Activated CD4-positive, CD25-positive, alpha-beta regulatory T cell (primary cell): ENCODE results near the gene KCNJ9.

ENCODE experiments used
- DNase-seq, 4 experiments: peaks; one replicate each; lab custom pipeline; 2025; lab: John Stamatoyannopoulos, UW

KCNJ9 gene

DNA sequence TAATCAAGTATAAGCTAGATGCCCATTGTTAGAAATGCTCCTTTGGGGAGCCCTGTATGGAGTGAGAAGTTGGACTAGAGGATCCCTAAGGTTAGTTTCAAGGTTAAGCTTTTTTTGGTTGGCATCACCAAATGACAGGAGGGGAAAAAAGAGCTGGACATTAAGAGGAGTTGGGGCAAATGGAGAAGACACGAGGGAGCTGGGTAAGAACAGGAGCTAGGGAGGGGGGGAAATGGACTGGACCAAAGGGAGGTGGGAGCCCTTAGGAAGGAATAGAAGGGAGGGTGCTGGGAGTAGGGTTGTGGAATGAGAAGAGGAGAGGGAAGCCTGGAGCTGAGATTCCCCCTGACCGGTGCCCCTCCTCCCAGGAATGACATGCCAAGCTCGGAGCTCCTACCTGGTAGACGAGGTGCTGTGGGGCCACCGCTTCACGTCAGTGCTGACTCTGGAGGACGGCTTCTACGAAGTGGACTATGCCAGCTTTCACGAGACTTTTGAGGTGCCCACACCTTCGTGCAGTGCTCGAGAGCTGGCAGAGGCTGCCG lies 5.9 kb downstream of the KCNJ9 start:
- DNase-seq: no peak

DNA sequence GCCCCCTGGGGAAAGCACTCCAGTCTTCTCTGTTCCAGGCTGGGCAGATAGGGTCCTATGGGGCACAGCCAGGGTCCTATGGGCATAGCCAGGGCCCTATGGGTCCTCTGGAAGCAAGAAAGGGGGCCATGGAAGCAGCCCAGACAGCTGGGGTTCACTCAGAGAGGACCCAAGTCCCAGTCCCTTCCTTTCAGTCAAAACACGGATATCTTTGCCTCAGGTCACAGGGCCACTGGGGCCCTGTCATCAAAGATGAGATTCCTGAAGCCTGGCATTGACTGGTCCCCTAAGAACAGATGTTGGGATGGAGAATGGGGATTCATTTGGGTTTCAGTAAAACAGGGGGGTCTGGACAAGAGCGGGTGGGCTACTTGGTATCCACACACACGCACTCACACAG lies 8.5 kb downstream of the KCNJ9 start:
- no peak for DNase-seq

DNA sequence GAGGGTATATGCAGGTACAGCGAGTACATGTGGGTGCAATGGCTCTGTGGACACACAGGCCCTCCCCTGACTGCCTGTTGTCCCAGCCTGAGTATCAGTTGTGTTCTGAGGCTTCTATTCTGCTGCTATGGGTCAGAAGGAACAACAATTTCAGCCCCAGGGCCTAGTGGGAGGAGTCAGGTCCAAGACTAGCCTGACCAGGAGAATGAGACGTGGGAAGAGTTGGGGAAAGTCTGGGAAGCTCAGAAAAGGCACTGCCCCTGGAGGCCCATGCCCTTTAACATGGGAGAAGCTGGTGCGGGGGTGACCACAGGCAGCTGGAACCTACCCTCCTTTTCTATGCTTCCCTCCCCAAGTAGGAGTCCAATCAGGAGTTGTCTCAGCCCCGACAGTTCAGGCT lies 9.4 kb downstream of the KCNJ9 start:
- DNase-seq: no peak

DNA sequence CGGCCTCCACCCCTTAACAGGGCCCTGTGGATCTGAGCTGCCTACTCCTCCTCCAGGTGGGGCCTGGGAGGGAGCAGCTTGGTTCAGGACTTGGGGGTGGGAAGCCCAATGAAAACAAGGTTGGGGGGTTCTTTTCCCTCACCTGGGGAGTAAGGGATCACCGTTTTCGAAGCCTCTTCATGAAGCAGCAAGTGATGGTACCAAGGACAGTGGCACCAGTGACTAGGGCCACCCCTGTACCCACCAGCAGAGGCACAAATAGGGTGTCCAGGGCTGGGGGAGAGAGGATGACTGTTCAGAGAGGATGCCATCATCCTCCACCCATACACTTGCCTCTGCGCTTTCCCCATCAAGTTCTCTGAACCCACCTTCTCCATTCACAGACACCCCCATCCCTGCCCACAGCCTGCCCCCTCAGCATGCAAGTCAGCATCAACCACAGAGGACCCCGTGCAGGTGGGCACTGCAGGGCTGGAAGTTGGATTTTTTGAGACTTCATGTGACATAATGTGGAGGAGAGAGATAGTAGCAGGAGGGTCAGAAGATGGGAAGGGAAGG lies 10.4 kb downstream of the KCNJ9 start:
- DNase-seq: no peak

DNA sequence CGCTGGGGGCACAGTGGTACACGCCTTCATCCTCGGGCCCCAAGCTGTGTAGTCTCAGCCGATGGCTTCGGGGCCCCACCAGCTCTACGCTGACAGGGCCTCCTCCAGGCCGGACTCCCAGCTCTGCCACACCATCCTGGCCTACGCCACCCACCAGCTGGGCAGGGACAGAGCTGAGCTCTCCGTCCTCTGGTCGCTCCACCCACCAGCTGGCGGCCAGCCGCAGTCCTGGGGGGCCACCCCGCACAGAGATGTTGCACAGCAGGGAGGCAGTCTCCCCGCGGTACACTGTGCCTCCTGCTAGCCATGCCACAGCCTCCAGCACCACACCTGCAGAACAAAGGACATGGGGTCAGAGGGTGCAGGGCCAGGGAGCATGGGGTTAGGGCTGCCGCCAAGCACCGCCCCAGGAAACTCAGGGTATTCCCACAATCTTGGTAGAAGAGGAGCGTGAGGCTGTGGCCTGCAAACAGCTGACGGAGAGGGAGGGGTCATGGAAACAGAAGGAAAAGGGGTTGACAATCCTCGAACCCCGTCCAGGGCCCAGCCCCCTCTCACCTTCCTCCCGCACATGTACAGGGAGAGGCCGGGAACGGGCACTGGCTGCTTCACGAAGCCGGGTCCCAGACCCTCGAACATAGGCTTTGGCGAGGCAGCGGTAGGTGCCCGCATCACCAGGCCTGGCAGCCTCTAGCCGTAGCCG lies 11.2 kb downstream of the KCNJ9 start:
- DNase-seq: no peak

DNA sequence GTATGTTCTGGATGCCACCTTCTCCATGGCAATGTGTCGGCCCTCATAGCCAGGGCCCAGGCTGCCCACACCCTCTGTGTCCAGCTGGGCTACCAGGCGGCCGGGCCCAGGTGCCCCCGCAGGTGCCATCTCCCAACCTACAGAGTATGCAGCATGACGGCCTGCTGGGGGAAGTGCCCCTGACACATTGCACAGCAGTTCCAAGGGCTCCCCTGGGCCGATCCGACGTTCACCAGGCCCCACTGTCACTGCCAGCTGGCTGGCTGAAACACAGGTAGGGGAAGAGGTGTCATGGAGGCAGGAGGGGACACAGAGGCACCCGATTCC lies 11.7 kb downstream of the KCNJ9 start:
- no peak for DNase-seq

DNA sequence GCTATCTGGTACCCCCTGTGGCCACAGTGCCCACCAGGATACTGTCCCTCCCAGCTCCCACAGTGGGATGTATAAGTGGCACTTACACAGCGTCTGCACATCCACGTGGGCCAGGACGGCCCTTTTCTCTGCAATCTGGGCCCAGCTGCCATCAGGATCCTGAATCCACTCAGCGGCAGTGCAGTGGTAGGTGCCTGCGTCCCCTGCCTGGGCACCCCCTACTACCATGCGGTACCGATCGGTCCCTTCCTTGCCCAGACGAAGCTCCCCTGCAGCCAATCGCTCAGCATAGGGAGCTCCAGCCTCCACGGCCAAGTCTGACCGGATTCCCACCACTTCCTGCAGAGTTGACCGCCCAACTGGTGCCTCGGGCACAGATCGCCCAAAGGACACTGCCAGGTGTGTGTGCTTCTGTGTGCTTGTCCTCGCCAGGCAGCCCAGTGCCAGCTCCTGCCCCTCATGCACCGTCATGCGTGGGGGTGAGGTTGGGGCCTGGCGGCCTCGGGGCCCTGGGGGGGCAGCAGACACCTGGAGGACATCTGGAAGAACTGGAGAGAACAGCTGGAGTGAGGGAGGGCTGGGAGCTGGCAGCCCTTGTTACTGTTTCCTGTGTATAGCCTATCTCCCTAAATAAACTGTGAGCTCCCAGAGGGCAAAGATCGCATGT lies 12.4 kb downstream of the KCNJ9 start:
- no peak for DNase-seq

DNA sequence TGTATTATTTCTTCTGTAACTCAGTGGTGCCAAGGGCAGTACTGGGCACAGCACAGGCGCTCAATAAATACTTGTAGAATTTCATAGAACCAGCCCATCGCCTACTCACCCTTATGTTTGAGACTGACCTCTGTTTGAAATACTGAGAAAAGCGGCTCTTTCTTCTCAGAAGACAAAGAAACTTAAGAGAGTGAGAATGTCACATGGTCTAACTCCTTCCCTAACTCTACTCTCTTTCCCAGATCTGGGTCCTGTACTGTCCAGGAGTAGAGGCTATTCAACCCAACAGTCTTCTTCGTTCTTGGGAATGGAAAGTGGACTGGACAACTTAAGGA lies 12.9 kb downstream of the KCNJ9 start:
- no peak for DNase-seq

DNA sequence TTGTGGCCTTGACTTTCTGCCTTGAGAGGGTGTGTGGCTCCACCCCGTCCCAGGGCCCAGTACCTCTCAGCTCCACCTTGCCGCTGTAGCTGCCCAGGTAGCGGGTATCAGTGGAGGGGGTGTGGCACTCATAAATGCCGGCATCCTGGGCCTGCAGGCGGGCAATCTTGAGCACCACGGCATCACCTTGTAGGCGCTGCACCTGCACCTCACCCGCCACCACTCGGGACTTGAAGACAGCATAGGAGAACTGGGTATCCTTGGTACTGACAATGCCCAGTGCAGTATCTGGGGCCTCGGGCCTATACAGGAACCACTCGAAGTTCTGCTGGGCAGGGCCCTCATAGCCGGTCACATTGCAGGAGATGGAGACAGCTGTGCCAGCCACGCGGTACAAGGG lies 13.5 kb downstream of the KCNJ9 start:
- no peak for DNase-seq

DNA sequence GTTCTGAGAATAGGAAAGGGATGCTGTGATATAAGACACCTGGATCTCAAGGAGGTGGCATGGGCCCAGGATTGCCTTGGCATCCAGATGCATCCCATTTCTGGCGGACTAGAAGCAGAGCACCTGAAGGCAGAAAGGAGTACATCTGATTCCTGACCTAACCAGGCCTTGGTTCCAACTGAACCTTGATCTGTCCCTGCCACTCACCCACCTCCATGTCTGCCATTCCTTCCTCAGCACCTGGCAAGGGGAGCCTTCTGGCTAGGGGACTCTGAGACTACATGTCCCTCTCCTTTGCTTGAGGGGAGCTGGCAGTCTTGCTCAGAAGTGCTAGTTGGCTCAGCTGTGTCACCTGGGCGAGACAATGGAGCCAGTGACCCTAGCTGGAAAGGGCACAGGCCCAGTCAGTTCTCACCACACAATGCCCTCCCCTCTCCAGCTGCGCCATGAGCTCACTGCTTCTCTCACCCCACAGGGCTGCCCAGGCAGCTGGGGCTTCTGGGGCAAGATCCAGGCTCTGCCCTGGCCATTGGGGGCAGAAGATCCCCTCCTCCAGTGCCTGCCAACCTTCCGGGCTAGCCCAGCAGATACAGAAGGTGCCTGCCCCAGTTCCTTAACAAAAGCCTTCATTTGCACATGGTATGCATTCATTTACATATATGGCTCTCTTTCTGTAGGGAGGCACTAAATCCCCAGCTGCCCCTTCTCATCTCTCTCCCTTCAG lies 14.2 kb downstream of the KCNJ9 start:
- DNase-seq: no peak

DNA sequence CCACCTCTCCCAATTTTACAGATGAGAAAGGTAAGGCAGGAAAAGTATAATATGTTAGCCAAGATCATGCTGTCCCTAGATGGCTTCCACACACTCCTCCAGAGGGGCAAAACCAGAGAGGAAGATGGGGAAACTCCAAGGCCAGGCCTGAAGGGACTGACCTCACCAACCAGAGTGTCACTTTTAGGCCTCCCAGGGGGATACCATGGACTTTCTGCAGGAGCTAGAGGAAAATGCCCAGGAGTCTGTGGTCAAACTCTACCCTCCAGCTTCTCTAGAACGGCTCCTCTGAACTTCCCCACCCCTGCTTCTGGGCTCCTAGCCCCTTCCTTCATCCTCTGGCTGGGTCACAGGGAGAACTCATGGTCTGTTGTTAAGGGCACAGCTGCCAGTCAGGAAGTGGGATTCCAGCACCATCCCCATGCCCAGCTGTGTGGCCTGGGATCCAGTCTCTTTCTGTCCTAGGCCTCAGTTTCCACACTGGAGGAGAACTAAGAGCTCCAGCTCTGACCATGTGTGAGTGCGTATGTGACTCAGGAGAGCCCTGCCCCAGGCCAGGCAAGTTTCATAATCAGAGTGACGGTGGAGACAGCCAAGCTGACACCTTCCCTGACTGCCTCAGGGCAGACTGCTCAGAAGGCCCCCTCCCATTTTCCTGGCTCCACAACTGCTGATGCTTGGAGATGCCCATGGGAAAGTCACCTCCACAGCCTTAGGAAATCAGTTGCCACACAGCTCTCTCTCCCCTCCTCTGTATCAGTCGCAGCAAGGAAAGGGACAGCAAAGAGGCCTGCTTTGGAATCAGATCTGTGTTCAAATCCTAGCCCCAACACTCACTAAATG lies 15.2 kb downstream of the KCNJ9 start:
- DNase-seq: no peak

DNA sequence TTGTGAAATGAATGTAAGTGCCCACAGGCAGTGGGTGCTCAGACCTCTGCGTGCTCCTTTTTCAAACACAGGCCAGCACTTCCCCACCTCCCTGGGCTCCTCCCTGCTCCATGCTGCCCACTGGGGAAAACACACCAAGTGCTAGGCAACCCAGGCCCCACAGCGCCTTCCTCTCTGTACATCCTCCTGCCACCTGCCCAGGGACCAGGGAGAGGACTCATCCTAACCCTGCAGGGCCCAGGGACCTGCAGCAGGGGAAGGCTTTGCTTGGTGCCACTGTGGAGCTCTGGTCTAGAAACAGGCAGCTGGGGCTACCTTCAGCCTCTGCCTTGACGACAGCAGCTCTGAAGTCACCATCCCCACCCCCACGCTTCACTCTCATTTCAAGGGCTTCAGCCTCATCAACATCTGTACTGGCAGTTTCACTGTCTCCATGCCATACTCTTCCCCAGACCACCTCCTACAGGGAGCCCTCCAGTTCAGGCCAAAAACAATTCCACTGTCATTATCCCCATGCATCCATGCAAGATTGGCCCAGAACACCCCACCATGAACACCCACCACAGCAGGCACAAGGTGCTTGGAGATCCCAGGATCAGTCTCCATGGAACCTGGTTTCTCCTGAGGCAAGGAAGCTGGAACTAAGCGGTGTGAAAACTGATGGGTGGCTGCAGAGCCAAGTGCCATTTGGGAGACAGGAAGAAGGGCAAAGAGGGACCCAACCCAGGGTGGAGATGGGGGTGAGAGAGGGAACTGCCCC lies 16.0 kb downstream of the KCNJ9 start:
- peak in 1 of 4 experiments; percentile 11 for DNase-seq

DNA sequence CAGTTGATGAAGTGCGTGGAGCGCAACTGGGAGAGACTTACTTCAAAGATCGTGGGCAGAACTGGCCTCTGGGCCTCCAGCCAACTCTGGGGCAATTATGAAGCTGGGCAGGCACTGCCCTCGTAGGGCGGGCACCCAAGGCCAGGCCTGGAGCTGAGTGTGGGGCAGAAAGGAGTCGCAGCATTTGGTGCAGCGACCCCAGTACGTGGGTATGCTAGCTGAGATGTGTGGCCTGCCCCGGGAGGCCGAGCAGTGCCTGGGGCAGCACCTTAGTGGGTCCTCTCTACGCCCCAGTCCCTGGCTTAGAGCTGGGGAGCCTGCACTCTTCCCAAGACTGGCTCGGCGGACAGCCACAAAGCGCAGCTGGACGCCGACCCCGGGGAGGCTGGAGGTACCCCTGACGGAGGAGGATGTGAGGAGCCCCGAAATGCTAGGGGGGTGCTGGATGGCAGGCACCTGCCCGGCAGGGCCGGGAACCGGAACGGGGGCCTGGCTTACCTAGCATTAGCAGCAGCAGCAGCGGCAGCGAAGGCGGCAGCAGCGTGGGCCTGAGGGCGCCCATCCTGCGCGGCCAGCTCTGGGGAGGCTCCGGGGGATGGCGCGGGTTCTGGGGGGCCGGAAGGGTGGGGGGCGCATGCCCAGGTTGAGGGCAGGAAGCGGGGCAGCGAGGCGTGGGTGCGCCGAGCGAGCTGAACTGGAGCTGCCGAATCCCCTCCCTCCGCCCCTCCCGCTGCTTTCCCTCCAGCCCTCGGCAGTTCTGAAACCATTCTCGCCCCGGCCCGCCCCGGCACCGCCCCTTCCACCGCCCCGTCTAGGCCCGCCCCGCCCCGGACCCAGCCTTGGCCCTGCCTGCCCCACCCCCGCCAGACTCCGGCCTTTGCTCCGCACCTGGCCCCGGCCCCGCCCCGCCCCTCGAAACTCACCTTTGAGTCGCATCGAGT lies 16.8 kb downstream of the KCNJ9 start, which contains the start of gene IGSF8:
TSS of gene IGSF8 (minus strand) at position 709 of the 941 bp plus-strand sequence. CDS start at position 562, 147 bp downstream.
- DNase-seq: peak; percentile 98 to 100 (median 100)

DNA sequence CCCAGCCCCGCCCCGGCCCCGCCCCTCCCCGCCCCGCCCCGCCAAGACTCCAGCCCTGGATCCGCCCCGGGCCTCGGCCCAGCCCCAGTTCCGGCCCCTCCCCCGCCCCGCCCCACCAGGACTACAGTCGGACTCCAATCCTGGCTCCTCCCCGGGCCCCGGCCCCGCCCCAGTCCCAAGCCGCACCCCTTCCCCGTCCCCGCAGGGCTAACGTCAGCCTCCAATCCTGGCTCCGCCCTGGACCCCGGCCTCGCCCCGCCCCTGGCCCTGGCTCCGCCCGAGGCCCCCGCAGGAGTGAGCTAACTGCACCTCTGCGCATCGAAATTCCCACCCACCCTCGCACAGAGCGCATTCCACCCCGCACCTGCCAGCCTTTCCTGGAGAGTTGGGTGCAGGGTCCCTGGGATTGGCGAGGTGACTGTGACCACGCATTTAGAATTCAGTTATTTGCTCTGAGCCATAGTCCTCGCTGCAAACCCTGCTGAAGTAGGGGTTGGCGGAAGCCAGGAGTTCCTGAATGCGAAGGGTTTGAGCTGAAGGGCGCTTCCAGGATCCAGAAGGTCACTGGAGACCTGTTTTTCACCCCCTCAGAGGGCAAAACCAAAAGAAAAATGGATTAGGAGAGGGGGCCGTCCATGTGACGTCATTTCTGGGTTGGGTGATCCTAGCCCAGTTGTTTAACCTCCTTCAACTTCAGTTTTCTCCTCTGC lies 17.7 kb downstream of the KCNJ9 start:
- peak; percentile 98 to 100 (median 100) for DNase-seq

DNA sequence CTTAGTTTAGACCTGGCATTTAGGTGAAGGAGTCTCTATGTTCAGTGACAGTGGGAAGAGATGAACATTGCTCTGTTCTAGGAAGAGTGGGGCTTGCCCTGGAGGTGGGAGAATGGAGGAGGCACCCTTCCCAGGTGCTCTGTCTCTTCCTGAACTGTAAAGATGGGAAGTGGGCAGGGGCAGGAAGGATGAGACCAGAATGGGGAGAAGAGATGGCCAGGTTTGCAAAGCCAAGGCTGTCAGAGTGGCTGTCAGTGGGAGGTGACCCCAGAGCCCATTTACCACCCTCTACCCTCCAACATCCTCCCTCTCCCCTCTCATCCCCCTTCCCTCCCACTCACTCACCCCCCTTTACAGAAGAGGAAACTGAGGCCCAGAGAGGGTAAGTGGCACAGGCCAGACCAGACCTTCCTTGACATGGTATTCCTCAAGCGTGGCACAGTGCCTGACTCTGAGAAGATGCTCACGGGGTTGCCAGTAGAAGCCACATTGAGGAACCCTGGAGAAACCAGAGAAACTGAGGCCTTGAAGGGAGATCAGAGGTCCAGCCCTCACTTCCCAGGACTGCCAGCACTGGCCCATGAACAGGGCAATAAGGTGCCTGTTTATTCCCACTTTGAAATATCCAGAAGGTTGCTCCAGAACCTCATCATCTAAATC lies 18.5 kb downstream of the KCNJ9 start:
- DNase-seq: no peak

DNA sequence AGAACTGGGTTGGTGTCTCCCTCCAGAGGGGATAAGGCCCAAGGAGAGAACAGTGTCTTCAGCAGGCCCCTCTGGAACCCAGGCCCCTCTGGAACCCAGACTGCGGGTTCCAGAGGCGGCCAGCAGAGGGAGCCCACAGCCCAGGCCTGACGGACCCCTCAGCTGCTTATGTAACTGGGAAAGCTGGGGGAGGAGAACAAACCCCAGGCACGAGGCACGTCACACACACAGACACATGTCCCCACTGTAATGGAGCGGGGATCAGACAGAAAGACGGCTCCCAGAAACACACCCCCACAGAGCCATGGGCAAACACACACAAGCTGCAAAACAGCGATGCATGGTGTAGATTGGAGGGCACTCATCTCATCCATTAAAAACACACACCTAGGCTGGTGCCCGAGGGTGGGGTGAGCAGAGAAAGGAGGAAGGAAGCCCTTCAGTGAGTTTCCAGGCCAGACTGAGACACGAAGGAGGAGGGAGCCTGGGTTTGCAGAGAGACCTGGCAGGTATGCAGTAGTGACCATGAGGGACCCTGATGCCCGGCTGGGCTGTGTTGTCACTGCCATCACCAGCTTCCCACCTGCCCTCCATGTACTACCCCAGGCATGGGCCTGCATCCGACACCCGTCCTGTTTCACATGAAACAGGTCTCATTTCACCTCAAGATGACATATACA lies 19.8 kb downstream of the KCNJ9 start:
- peak; percentile 37 to 45 (median 40) for DNase-seq

DNA sequence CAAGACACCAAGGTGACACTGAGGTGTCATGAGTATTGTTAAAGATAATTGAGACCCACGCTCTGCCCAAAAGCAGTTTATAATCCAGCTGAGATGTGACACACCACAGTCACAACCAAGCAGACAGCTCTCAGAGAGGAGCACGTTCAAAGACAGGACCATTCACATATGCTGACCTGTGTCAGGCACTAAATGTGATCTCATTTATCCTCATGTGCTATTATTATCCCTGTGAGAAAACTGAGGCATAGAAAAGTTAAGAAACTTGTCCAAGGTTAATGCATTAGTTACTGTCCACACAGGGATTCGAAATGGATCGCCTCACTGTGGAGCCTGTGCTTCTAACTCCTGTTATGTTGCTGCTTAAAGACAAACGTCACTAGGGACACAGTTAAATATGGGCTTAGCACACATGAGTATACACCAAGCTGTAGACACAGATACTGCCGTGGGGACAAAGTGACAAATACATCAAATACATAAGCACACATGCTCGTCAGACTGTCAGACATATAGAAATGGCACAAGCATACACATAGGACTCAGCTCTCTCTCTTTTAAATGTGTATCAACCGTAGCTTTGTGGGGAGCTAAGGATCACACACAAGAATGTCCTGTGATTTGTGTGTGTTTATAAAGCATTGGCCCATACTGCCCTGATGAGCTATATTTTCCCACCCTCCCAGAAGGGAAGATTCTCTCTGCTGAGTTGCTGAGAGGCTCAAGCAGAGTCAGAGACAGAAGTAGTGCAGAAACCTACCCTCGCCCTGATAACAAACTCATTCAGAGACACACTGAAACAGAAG lies 20.6 kb downstream of the KCNJ9 start:
- no peak for DNase-seq
